ENCODE measurements around the gene ARID2. TPM values are rescaled to one million over a fixed set of nuclear protein-coding genes. Genes with fewer than 3 reads are reported as not detected.

ARID2 gene
- total RNA-seq, 3 donors from 2014 or later, result 31.7 to 72.7 (median 48.8) TPM

DNA sequence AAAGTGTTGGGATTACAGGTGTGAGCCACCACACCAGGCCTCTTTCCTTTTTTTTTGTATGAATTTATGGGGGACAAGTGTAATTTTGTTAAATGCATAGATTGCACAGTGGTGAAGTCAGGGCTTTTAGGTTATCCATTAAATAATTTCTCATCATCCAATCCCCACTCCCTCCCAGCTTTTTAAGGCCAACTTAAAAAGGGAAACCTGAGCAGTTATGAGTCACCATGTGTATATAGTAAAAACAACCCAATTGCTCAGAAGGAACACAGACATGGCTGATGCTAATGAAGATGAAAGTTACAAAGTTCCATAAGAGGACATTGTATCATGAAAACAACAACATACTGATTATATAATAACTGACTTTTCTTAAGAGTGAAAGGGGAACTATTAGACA, 25.6 kb upstream of the ARID2 start:
- Histone ChIP-seq H3K4me3 (no peak overlapping the region), H3K27ac (no peak overlapping the region), H3K9me3 (peaks cover 0 to 13% of the 10 kb centered on the region in 2 donors), H3K4me1 (no peaks in the 10 kb centered on the region), H3K36me3 (no peaks in the 10 kb centered on the region), H3K27me3 (no peaks in the 10 kb centered on the region)
- DNase-seq (ENCODE audit: low spot score in 2 of 2), result no peak
- TF ChIP-seq POLR2A (IDR thresholded peaks at IDR 0.05) (no peak), POLR2AphosphoS5 (IDR thresholded peaks at IDR 0.05) (no peak)
- TF ChIP-seq, protein P1, sequence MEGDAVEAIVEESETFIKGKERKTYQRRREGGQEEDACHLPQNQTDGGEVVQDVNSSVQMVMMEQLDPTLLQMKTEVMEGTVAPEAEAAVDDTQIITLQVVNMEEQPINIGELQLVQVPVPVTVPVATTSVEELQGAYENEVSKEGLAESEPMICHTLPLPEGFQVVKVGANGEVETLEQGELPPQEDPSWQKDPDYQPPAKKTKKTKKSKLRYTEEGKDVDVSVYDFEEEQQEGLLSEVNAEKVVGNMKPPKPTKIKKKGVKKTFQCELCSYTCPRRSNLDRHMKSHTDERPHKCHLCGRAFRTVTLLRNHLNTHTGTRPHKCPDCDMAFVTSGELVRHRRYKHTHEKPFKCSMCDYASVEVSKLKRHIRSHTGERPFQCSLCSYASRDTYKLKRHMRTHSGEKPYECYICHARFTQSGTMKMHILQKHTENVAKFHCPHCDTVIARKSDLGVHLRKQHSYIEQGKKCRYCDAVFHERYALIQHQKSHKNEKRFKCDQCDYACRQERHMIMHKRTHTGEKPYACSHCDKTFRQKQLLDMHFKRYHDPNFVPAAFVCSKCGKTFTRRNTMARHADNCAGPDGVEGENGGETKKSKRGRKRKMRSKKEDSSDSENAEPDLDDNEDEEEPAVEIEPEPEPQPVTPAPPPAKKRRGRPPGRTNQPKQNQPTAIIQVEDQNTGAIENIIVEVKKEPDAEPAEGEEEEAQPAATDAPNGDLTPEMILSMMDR (IDR thresholded peaks at IDR 0.05), result no peak
- intact Hi-C loops (cut with DNase I; ENCODE audit: low total_unique reads), result no loop called here

DNA sequence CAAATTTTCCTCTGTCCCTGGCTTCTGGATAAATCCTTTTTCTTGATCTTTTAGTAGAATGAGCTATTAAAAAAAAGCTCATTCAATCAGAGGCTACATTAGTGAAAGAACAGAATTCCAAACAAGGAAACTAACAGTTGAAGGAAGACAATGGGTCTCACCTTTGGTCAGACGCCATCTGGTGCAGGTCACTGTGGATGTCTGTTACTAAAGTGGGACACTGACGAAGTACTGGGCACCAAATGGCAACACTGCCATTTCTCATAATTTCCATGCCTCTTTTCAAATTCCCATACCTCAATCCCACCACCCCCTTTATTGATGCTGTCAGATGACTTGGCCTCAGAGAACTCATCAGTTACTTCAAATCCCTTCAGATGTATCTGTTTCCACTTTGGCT, 24.5 kb upstream of the ARID2 start:
- DNase-seq (ENCODE audit: low spot score in 2 of 2), result no peak
- no peak overlapping the region for H3K4me3 ChIP-seq
- H3K4me1 ChIP-seq, result no peaks in the 10 kb centered on the region
- H3K36me3 ChIP-seq, result no peaks in the 10 kb centered on the region
- intact Hi-C loops (cut with DNase I; ENCODE audit: low total_unique reads), result no loop called here
- H3K27me3 ChIP-seq, result no peaks in the 10 kb centered on the region
- no peak overlapping the region for H3K27ac ChIP-seq
- no peak for TF ChIP-seq POLR2AphosphoS5 (IDR thresholded peaks at IDR 0.05)
- no peak for TF ChIP-seq POLR2A (IDR thresholded peaks at IDR 0.05)
- TF ChIP-seq, protein P1 (IDR thresholded peaks at IDR 0.05), result no peak
- H3K9me3 ChIP-seq, result peaks cover 0 to 13% of the 10 kb centered on the region in 2 donors

DNA sequence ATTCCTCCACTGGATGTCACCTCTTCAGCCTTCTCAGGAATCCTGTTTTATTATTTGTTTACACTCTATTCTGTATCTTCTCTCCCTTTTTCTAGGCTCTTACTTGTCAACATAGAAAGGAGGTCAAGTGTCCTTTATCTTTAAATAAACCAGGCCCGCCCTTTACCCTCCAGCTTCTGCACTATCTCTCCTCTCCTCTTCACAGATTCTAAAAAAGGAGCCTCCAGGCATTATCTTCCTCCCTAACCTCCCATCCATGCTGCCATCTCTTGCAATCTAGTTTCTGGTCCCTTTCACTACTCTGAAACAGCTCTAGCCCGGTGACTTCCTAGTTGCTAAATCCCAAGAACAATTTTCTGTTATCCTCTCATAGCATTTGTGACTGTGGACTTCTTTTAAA, 24.1 kb upstream of the ARID2 start:
- Histone ChIP-seq H3K4me1 (no peaks in the 10 kb centered on the region), H3K36me3 (no peaks in the 10 kb centered on the region), H3K4me3 (no peak overlapping the region), H3K27ac (no peak overlapping the region), H3K27me3 (no peaks in the 10 kb centered on the region), H3K9me3 (peaks cover 0 to 13% of the 10 kb centered on the region in 2 donors)
- TF ChIP-seq, protein P1 (IDR thresholded peaks at IDR 0.05), result no peak
- TF ChIP-seq POLR2A (IDR thresholded peaks at IDR 0.05) (no peak), POLR2AphosphoS5 (IDR thresholded peaks at IDR 0.05) (no peak)
- DNase-seq (ENCODE audit: low spot score in 2 of 2), result no peak
- intact Hi-C loops (cut with DNase I; ENCODE audit: low total_unique reads), result no loop called here

DNA sequence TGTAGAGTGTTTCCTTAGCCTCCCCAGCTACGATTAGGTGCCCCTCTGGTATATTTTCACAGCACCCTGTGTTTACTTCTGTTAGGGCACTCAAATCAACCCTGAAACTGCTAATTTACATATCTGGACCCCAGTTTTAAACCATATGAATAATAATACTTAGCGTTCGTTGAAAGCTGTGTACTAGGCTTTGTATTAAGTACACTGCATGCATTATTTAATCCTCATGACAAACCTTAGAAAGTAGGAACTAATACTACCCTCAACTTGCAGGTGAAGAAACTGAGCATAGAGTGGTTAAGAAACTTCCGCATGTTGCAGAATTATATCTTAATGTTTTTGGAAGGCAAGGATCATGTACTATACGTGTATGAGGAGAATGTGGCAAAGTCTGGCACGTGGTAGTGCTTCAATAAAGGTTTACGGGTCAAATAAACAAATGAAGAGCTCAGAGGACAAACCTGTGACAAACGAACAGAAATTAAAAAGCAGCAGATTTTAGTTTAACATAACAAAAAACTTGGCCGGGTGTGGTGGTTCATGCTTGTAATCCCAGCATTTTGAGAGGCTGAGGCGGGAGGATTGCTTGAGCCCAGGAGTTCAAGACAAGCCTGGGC, 22.2 kb upstream of the ARID2 start:
- no peaks in the 10 kb centered on the region for H3K9me3 ChIP-seq
- no peaks in the 10 kb centered on the region for H3K4me1 ChIP-seq
- no peaks in the 10 kb centered on the region for H3K27me3 ChIP-seq
- H3K4me3 ChIP-seq, result no peak overlapping the region
- no peak for DNase-seq (ENCODE audit: low spot score in 2 of 2)
- no peak overlapping the region for H3K27ac ChIP-seq
- H3K36me3 ChIP-seq, result no peaks in the 10 kb centered on the region
- no peak for TF ChIP-seq POLR2A (IDR thresholded peaks at IDR 0.05)
- TF ChIP-seq, protein P1 (IDR thresholded peaks at IDR 0.05), result no peak
- TF ChIP-seq POLR2AphosphoS5 (IDR thresholded peaks at IDR 0.05), result no peak
- intact Hi-C loops (cut with DNase I; ENCODE audit: low total_unique reads), result no loop called here

DNA sequence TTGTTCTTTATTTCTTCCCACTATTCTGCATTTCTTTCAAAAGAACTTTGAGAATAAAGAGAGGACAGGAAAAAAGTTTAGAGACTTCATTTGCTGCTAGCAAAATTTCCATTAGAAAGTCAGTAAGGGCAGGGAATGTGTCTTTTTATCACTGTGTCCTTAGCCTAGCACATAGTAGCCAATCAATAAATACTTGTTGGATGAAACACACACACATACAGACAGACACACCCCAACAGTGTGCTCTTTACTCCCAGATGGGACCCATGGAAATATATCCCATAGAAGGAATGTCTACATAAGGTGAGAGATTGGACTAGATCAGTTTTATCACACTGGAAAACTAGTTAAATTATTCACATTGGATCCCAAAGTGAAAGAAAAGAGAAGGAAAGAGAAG, 21.1 kb upstream of the ARID2 start:
- Histone ChIP-seq H3K9me3 (no peaks in the 10 kb centered on the region), H3K36me3 (no peaks in the 10 kb centered on the region), H3K4me1 (no peaks in the 10 kb centered on the region), H3K27ac (no peak overlapping the region), H3K4me3 (no peak overlapping the region), H3K27me3 (no peaks in the 10 kb centered on the region)
- TF ChIP-seq, protein P1 (IDR thresholded peaks at IDR 0.05), result no peak
- no peak for TF ChIP-seq POLR2A (IDR thresholded peaks at IDR 0.05)
- TF ChIP-seq POLR2AphosphoS5 (IDR thresholded peaks at IDR 0.05), result no peak
- intact Hi-C loops (cut with DNase I; ENCODE audit: low total_unique reads), result no loop called here
- DNase-seq (ENCODE audit: low spot score in 2 of 2), result no peak

Data from breast epithelium (tissue), 4 donors.